ENCODE measurements around the gene BBOX1. TPM values are rescaled to one million over a fixed set of nuclear protein-coding genes. Genes with fewer than 3 reads are reported as not detected.

The BBOX1 gene
- polyA plus RNA-seq, 1 donor from 2014 or later = not detected

DNA sequence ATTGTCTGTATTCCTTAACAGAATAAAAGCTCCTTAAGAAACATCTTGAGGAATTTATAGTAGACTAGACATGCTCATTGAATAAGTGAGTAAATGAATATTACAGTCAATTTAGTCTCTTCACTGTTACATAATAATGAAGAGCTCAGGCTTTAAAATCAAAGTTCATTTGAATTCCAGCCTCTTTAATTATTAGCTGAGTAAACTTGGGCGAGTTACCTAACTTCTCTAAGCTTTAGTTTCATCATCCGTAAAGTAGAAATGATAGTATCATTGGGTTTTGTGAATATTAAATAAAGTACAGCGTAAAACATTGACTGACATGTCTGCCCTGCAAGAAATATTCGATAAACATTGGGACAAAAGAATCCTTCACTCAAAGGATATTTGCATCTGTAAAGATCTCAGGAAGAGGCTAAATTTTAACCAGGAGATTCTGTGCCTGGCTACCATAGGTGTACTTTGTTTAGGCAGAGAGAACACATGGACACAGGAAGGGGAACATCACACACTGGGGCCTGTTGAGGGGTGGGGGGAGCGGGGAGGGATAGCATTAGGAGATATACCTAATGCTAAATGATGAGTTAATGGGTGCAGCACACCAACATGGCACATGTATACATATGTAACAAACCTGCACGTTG, 15.2 kb upstream of the BBOX1 start:
- H4K20me1 ChIP-seq (ENCODE audit: insufficient read depth) = no peaks in the 10 kb centered on the region
- no peak overlapping the region for H3K27ac ChIP-seq (ENCODE audit: low read length)
- H3K9ac ChIP-seq (ENCODE audit: low read length) = no peak overlapping the region
- H3K9me2 ChIP-seq (ENCODE audit: insufficient read depth, low read length) = no peaks in the 10 kb centered on the region
- H3K4me2 ChIP-seq (ENCODE audit: low read length) = no peak overlapping the region
- H3K27me3 ChIP-seq (ENCODE audit: insufficient read depth, low read depth, low read length) = no peaks in the 10 kb centered on the region
- no peaks in the 10 kb centered on the region for H3K79me2 ChIP-seq (replicated peaks; ENCODE audit: insufficient read depth, low read length)
- no peak for TF ChIP-seq TAF1 (IDR thresholded peaks at IDR 0.05; ENCODE audit: low read depth)
- no peak for TF ChIP-seq EZH2 (IDR thresholded peaks at IDR 0.05; ENCODE audit: borderline replicate concordance, insufficient read depth, low read length, poor library complexity, severe bottlenecking)
- TF ChIP-seq EP300 (conservative IDR thresholded peaks at IDR 0.05; ENCODE audit: poor library complexity, severe bottlenecking) = no peak
- TF ChIP-seq, protein P1, sequence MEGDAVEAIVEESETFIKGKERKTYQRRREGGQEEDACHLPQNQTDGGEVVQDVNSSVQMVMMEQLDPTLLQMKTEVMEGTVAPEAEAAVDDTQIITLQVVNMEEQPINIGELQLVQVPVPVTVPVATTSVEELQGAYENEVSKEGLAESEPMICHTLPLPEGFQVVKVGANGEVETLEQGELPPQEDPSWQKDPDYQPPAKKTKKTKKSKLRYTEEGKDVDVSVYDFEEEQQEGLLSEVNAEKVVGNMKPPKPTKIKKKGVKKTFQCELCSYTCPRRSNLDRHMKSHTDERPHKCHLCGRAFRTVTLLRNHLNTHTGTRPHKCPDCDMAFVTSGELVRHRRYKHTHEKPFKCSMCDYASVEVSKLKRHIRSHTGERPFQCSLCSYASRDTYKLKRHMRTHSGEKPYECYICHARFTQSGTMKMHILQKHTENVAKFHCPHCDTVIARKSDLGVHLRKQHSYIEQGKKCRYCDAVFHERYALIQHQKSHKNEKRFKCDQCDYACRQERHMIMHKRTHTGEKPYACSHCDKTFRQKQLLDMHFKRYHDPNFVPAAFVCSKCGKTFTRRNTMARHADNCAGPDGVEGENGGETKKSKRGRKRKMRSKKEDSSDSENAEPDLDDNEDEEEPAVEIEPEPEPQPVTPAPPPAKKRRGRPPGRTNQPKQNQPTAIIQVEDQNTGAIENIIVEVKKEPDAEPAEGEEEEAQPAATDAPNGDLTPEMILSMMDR (IDR thresholded peaks at IDR 0.05; ENCODE audit: poor library complexity, severe bottlenecking) = no peak
- no peak for TF ChIP-seq SMC3 (conservative IDR thresholded peaks at IDR 0.05; ENCODE audit: poor library complexity)
- H2AFZ ChIP-seq (ENCODE audit: low read depth, low read length) = no peak overlapping the region
- H3F3A ChIP-seq (ENCODE audit: insufficient read depth, low read length, poor library complexity, severe bottlenecking) = no peaks in the 10 kb centered on the region
- H3K9me3 ChIP-seq (ENCODE audit: low read length) = no peaks in the 10 kb centered on the region
- H3K36me3 ChIP-seq (ENCODE audit: insufficient read depth, low read length) = no peaks in the 10 kb centered on the region
- H3K4me3 ChIP-seq (ENCODE audit: low read length) = no peak overlapping the region

DNA sequence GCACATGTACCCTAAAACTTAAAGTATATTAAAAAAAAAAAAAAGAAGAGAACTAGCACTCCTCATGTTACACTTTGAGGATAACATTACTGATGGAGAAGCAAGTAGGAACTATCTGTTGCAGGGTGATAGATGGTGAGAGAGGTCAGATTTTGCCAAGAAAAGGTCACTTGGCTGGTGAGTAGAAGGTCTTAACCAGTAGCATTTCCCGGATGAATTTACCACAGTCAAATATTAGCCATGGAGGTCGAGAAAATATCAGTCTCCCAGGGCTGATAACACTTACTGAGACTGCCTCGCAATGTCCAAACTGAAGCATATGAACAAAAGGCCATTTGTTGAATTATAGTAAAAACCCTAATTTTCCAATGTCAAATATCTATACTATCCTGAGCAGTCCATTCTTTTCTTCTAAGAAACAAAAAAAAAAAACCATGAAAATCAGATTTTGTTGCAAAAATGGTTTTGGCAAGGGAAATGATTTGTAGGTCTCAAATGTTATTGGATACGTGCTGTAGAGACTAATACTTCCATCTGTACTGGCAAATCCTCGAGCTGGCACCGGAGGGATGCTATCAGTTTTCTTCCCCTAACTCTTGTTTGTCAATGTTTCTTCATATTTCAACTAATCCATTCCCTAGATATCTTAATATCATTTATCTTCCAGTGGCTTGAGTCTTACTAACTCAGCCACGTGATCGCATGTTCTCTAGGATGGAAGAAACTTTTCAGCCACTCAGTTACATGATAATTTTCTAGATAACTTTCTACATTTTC, 14.5 kb upstream of the BBOX1 start:
- no peaks in the 10 kb centered on the region for H3K36me3 ChIP-seq (ENCODE audit: insufficient read depth, low read length)
- H3K9ac ChIP-seq (ENCODE audit: low read length) = no peak overlapping the region
- H3K4me2 ChIP-seq (ENCODE audit: low read length) = no peak overlapping the region
- no peaks in the 10 kb centered on the region for H3K79me2 ChIP-seq (replicated peaks; ENCODE audit: insufficient read depth, low read length)
- H3K9me2 ChIP-seq (ENCODE audit: insufficient read depth, low read length) = no peaks in the 10 kb centered on the region
- H3K27ac ChIP-seq (ENCODE audit: low read length) = no peak overlapping the region
- H3F3A ChIP-seq (ENCODE audit: insufficient read depth, low read length, poor library complexity, severe bottlenecking) = no peaks in the 10 kb centered on the region
- H4K20me1 ChIP-seq (ENCODE audit: insufficient read depth) = no peaks in the 10 kb centered on the region
- no peaks in the 10 kb centered on the region for H3K27me3 ChIP-seq (ENCODE audit: insufficient read depth, low read depth, low read length)
- TF ChIP-seq, protein P1 (IDR thresholded peaks at IDR 0.05; ENCODE audit: poor library complexity, severe bottlenecking) = no peak
- no peak for TF ChIP-seq MXI1 (conservative IDR thresholded peaks at IDR 0.05; ENCODE audit: poor library complexity, severe bottlenecking)
- no peak for TF ChIP-seq RAD21 (conservative IDR thresholded peaks at IDR 0.05)
- no peak for TF ChIP-seq EZH2 (IDR thresholded peaks at IDR 0.05; ENCODE audit: borderline replicate concordance, insufficient read depth, low read length, poor library complexity, severe bottlenecking)
- TF ChIP-seq POLR2AphosphoS5 (IDR thresholded peaks at IDR 0.05) = no peak
- TF ChIP-seq, protein P2, sequence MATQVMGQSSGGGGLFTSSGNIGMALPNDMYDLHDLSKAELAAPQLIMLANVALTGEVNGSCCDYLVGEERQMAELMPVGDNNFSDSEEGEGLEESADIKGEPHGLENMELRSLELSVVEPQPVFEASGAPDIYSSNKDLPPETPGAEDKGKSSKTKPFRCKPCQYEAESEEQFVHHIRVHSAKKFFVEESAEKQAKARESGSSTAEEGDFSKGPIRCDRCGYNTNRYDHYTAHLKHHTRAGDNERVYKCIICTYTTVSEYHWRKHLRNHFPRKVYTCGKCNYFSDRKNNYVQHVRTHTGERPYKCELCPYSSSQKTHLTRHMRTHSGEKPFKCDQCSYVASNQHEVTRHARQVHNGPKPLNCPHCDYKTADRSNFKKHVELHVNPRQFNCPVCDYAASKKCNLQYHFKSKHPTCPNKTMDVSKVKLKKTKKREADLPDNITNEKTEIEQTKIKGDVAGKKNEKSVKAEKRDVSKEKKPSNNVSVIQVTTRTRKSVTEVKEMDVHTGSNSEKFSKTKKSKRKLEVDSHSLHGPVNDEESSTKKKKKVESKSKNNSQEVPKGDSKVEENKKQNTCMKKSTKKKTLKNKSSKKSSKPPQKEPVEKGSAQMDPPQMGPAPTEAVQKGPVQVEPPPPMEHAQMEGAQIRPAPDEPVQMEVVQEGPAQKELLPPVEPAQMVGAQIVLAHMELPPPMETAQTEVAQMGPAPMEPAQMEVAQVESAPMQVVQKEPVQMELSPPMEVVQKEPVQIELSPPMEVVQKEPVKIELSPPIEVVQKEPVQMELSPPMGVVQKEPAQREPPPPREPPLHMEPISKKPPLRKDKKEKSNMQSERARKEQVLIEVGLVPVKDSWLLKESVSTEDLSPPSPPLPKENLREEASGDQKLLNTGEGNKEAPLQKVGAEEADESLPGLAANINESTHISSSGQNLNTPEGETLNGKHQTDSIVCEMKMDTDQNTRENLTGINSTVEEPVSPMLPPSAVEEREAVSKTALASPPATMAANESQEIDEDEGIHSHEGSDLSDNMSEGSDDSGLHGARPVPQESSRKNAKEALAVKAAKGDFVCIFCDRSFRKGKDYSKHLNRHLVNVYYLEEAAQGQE (IDR thresholded peaks at IDR 0.05; ENCODE audit: borderline replicate concordance) = no peak
- no peak for TF ChIP-seq SMC3 (conservative IDR thresholded peaks at IDR 0.05; ENCODE audit: poor library complexity)
- no peak for TF ChIP-seq EP300 (conservative IDR thresholded peaks at IDR 0.05; ENCODE audit: poor library complexity, severe bottlenecking)
- TF ChIP-seq TAF1 (IDR thresholded peaks at IDR 0.05; ENCODE audit: low read depth) = no peak
- no peak overlapping the region for H2AFZ ChIP-seq (ENCODE audit: low read depth, low read length)
- H3K4me3 ChIP-seq (ENCODE audit: low read length) = no peak overlapping the region
- no peaks in the 10 kb centered on the region for H3K9me3 ChIP-seq (ENCODE audit: low read length)

Data from neural cell (in vitro differentiated cells).